HT1080 (cell line): Measurements from ENCODE around the gene ACE. TPM values are rescaled to one million over a fixed set of nuclear protein-coding genes. Genes with fewer than 3 reads are reported as not detected.

Experiments used
- DNase-seq: peaks from one replicate; pipeline ENCODE4 v3.0.0-alpha.2; 2015; ENCODE audit warnings: low read depth
- polyA plus RNA-seq, 2 experiments: library from polyadenylated mRNA; depleted of rRNA; stranded (reverse); fragments of >200 nt; gene quantifications; 2 replicates each; pipeline ENCODE4 v1.2.3, GENCODE V29; 2015
- total RNA-seq: library from RNA; depleted of rRNA; stranded (reverse); fragments of >200 nt; shearing (Covaris generic); gene quantifications from 2 replicates; pipeline ENCODE4 v1.2.3, GENCODE V29; 2014; rRNA removed

The ACE gene
- total RNA-seq, result not detected in 2 replicates
- polyA plus RNA-seq (2015; cell fraction: cytosol; rRNA removed), result 0.07 and 0.19 TPM in 2 replicates
- polyA plus RNA-seq (2015; cell fraction: nucleus; rRNA removed), result 0.12 and 0.29 TPM in 2 replicates

- no peak for DNase-seq
These were observed at the start of gene ACE for GRCh38 chr17:63476854-63477479. TSS of gene ACE (plus strand) at chr17:63477061. CDS start at chr17:63477095, 34 bp downstream.

- no peak for DNase-seq
These were observed 47.1 kb upstream of the ACE start for GRCh38 chr17:63429766-63430165.

- no peak for DNase-seq
These were observed 46.6 kb upstream of the ACE start for GRCh38 chr17:63430223-63430622.

- no peak for DNase-seq
These were observed 45.3 kb upstream of the ACE start for GRCh38 chr17:63431618-63431938.

- DNase-seq, result no peak
These were observed 44.7 kb upstream of the ACE start for GRCh38 chr17:63431939-63432804.

- DNase-seq, result peak; percentile 74
These were observed 42.9 kb upstream of the ACE start for GRCh38 chr17:63433746-63434591.

- DNase-seq, result peak; percentile 40
These were observed 41.8 kb upstream of the ACE start for GRCh38 chr17:63434951-63435571.

- DNase-seq, result no peak
These were observed 41.0 kb upstream of the ACE start for GRCh38 chr17:63435681-63436522.

- no peak for DNase-seq
These were observed 40.2 kb upstream of the ACE start for GRCh38 chr17:63436523-63437110.

GRCh38 chr17:63437287-63438091, 39.4 kb upstream of the ACE start:
- no peak for DNase-seq

GRCh38 chr17:63438092-63439051, 38.5 kb upstream of the ACE start:
- no peak for DNase-seq

GRCh38 chr17:63439687-63440086, 37.2 kb upstream of the ACE start:
- peak; percentile 60 for DNase-seq

- no peak for DNase-seq
These were observed 36.6 kb upstream of the ACE start for GRCh38 chr17:63440127-63440769.

GRCh38 chr17:63440770-63441335, 36.0 kb upstream of the ACE start:
- DNase-seq, result no peak

GRCh38 chr17:63441654-63442053, 35.2 kb upstream of the ACE start:
- no peak for DNase-seq

GRCh38 chr17:63442074-63442473, 34.8 kb upstream of the ACE start:
- no peak for DNase-seq

- DNase-seq, result peak; percentile 28
These were observed 34.3 kb upstream of the ACE start for GRCh38 chr17:63442549-63443035.
